ENCODE results near the gene TMEM256. TPM values are rescaled to one million over a fixed set of nuclear protein-coding genes. Genes with fewer than 3 reads are reported as not detected.

The TMEM256 gene
- total and polyA plus RNA-seq, 2 of the 8 experiments (the other 6 are each of a cell fraction or from before 2014, with no cell fraction given) = 97.0 to 350 TPM

- H3K9me3 ChIP-seq (ENCODE audit: insufficient read depth in 2 of 2, low read depth in 1 of 2, low read length in 1 of 2) = no peaks in the 10 kb centered on the region
- peak overlapping the region; percentile 29 for H4K91ac ChIP-seq (replicated peaks; ENCODE audit: insufficient read length, low read length)
- H3K27ac ChIP-seq (ENCODE audit: low read depth, low read length) = no peak overlapping the region
- WGBS, 2 experiments (ENCODE audit: extremely low coverage in 1 of 2, insufficient coverage in 1 of 2, insufficient read length in 1 of 2, insufficient replicate concordance in 2 of 2, low coverage in 1 of 2, low lambda C conversion rate in 2 of 2, missing lambda C conversion rate in 1 of 2) = 4% methylated on average over 25 of the region's 31 CpGs; no CpG with 5 or more reads in 1 of the 2 experiments
- no peaks in the 10 kb centered on the region for H3K79me1 ChIP-seq (ENCODE audit: low read depth, low read length)
- TF ChIP-seq POU5F1 (IDR thresholded peaks at IDR 0.05; ENCODE audit: low read depth, low read length) (no peak), CTBP2 (IDR thresholded peaks at IDR 0.05; ENCODE audit: borderline replicate concordance, insufficient read depth, insufficient read length, low read length) (no peak), SP1 (IDR thresholded peaks at IDR 0.05; ENCODE audit: low read depth, low read length) (no peak), E2F6 (IDR thresholded peaks at IDR 0.05) (no peak), RNF2 (IDR thresholded peaks at IDR 0.05; ENCODE audit: borderline replicate concordance, low read depth, low read length, missing control alignments, poor library complexity, severe bottlenecking) (no peak), TAF7 (optimal IDR thresholded peaks at IDR 0.05; ENCODE audit: borderline replicate concordance, low read depth, low read length) (no peak), ASH2L (IDR thresholded peaks at IDR 0.05; ENCODE audit: low read length) (no peak), ZNF274 (IDR thresholded peaks at IDR 0.05; ENCODE audit: borderline replicate concordance, extremely low read depth, low read length) (no peak)
- peaks cover 2 to 19% (median 12%) of the 10 kb centered on the region in 4 experiments; a peak in 6 of 7 replicates for H3K27me3 ChIP-seq (replicated peaks in 1 of 4; ENCODE audit: control insufficient read depth in 3 of 4, extremely low read depth in 1 of 4, insufficient read depth in 3 of 4, low read length in 3 of 4)
- H3K14ac ChIP-seq (ENCODE audit: insufficient read length) = no peak overlapping the region
- peak overlapping the region; percentile 50 to 83 (median 67) for H3K4me3 ChIP-seq (ENCODE audit: extremely low read depth in 1 of 4, insufficient read depth in 2 of 4, low read depth in 3 of 4, low read length in 4 of 4)
- peak overlapping the region; percentile 80; the same call in 1 of the 2 replicates for H2BK5ac ChIP-seq (ENCODE audit: low read depth, low read length)
- peak overlapping the region; percentile 48; the same call in 1 of the 2 replicates for H2AK5ac ChIP-seq (ENCODE audit: low read depth, low read length)
- ChIA-PET POLR2A (ENCODE audit: partially characterized antibody) (interaction anchor here (0.9 to 15.5 kb wide), 25 partner anchors 8 to 250 kb away, joined by 3 to 339 read pairs (median 4); partner anchors contain the start of genes ACAP1, CHRNB1, CLDN7 and KCTD11), CTCF (ENCODE audit: partially characterized antibody) (interaction anchor here (0.6 to 5.1 kb wide), 31 partner anchors 9 to 312 kb away, joined by 3 to 56 read pairs (median 5); partner anchors contain the start of genes KCTD11, SPEM2, TMEM256 and TMEM95)
- peak overlapping the region; percentile 18; the same call in 1 of the 2 replicates for H4K8ac ChIP-seq (ENCODE audit: extremely low read depth, insufficient read depth, low read length)
- H3K9ac ChIP-seq (replicated peaks in 1 of 4; ENCODE audit: extremely low read depth in 1 of 4, low read depth in 3 of 4, low read length in 3 of 4) = peak overlapping the region in 1 of 4 experiments; percentile 3; a peak in 2 of 7 replicates
- no peaks in the 10 kb centered on the region for H3K36me3 ChIP-seq (ENCODE audit: control insufficient read depth in 2 of 4, insufficient read depth in 4 of 4, low read length in 3 of 4)
- peaks cover 0 to 29% (median 15%) of the 10 kb centered on the region in 4 experiments; a peak in 6 of 7 replicates for H3K4me1 ChIP-seq (replicated peaks in 1 of 4; ENCODE audit: control insufficient read depth in 3 of 4, insufficient read depth in 4 of 4, low read length in 3 of 4)
- H3K4me2 ChIP-seq (ENCODE audit: insufficient read depth in 1 of 2, low read depth in 2 of 2, low read length in 2 of 2) = peak overlapping the region; percentile 91
- no peaks in the 10 kb centered on the region for H4K20me1 ChIP-seq (replicated peaks in 1 of 2; ENCODE audit: control insufficient read depth in 1 of 2, insufficient read depth in 2 of 2, low read length in 2 of 2)
- H3K18ac ChIP-seq (ENCODE audit: extremely low read depth, low read length) = peak overlapping the region; percentile 97; the same call in 1 of the 2 replicates
- DNase-seq (ENCODE audit: low read depth in 1 of 2, low spot score in 2 of 2) (no peak), FAIRE-seq (no peak)
- peaks cover 31% of the 10 kb centered on the region for H3K23me2 ChIP-seq (ENCODE audit: low read depth, low read length)
- H3K23ac ChIP-seq (ENCODE audit: insufficient read length) = no peak overlapping the region
- H3K79me2 ChIP-seq (ENCODE audit: control insufficient read depth in 1 of 2, insufficient read depth in 2 of 2, low read length in 2 of 2) = no peaks in the 10 kb centered on the region
- peak overlapping the region; percentile 99 for H2BK12ac ChIP-seq (ENCODE audit: low read depth, low read length)
- no peak overlapping the region for H3K56ac ChIP-seq (replicated peaks; ENCODE audit: insufficient read length, low read depth, low read length)
- H2AFZ ChIP-seq (ENCODE audit: low read length) = no peak overlapping the region
- peak overlapping the region; percentile 44 for H3K4ac ChIP-seq (replicated peaks; ENCODE audit: insufficient read length, low read depth, low read length)
- H2BK15ac ChIP-seq (ENCODE audit: low read length) = no peak overlapping the region
- no peak overlapping the region for H4K5ac ChIP-seq (ENCODE audit: insufficient read length, low read depth, low read length)
- H2BK120ac ChIP-seq (replicated peaks; ENCODE audit: low read depth, low read length) = no peak overlapping the region
- H2BK20ac ChIP-seq (ENCODE audit: low read length) = no peak overlapping the region; the same call in 1 of the 2 replicates
These were observed 33.5 kb upstream of the TMEM256 start for GRCh38 chr17:7437369-7437863.

All from H1 (cell line).